HUDEP-2 (cell line): ENCODE measurements around the gene STK32C.
A peak's percentile ranks its signal among the peaks of the same experiment; 100 is the strongest.
"Not testable (repeated sequence)": the region's sequence is repeated elsewhere in the genome, so short reads cannot be mapped to it uniquely, and the experiment has no call there.

Source experiments
- DNase-seq, 76 experiments: peaks; one replicate each; lab custom pipeline; 2025; ENCODE audit not compliant: unreplicated experiment in 76 of 76; lab: John Stamatoyannopoulos, UW

The STK32C gene

GRCh38 chr10:132270256-132270655, 37.5 kb downstream of the STK32C start:
- no peak for DNase-seq

- no peak for DNase-seq
These were observed 38.2 kb downstream of the STK32C start for GRCh38 chr10:132269266-132270230.

- not testable (repeated sequence) for DNase-seq
These were observed 39.8 kb downstream of the STK32C start for GRCh38 chr10:132267916-132268315.

- DNase-seq = no peak
These were observed 41.1 kb downstream of the STK32C start for GRCh38 chr10:132266594-132267161.

GRCh38 chr10:132265890-132266496, 41.8 kb downstream of the STK32C start:
- no peak for DNase-seq

- no peak for DNase-seq
These were observed 42.5 kb downstream of the STK32C start for GRCh38 chr10:132264966-132265889.

GRCh38 chr10:132264306-132264950, 43.3 kb downstream of the STK32C start:
- no peak for DNase-seq

- no peak for DNase-seq
These were observed 43.9 kb downstream of the STK32C start for GRCh38 chr10:132263866-132264265.

GRCh38 chr10:132259702-132260482, 47.9 kb downstream of the STK32C start:
- DNase-seq = no peak

GRCh38 chr10:132258423-132258822, 49.3 kb downstream of the STK32C start:
- no peak for DNase-seq

GRCh38 chr10:132257907-132258306, 49.8 kb downstream of the STK32C start:
- DNase-seq = no peak

GRCh38 chr10:132257271-132257670, 50.5 kb downstream of the STK32C start:
- peak in 6 of 76 experiments; percentile 2 to 27 (median 14) for DNase-seq

- no peak for DNase-seq
These were observed 50.9 kb downstream of the STK32C start for GRCh38 chr10:132256866-132257265.

GRCh38 chr10:132255489-132256344, 52.0 kb downstream of the STK32C start:
- no peak for DNase-seq

- DNase-seq = no peak
These were observed 52.9 kb downstream of the STK32C start for GRCh38 chr10:132254841-132255240.

GRCh38 chr10:132253092-132253687, 54.6 kb downstream of the STK32C start:
- no peak for DNase-seq

GRCh38 chr10:132252412-132252811, 55.3 kb downstream of the STK32C start:
- no peak for DNase-seq

GRCh38 chr10:132251928-132252327, 55.8 kb downstream of the STK32C start:
- DNase-seq = no peak
